Thoracic aorta (tissue), 2 donors: ENCODE measurements around the gene SLC39A11. TPM values are rescaled to one million over a fixed set of nuclear protein-coding genes. Genes with fewer than 3 reads are reported as not detected.

Source experiments
- ATAC-seq: fragments of 150-250 bp; one replicate; pipeline ENCODE4 v1.8.0; 2017; ENCODE audit warnings: low read depth; ENCODE audit not compliant: insufficient number of reproducible peaks, low FRiP score
- DNase-seq: peaks from one replicate; pipeline ENCODE4 v3.0.0-alpha.2; 2020; ENCODE audit warnings: low spot score
- H3K27ac ChIP-seq, 2 donors: fragments of 200-600 bp; sonication (generic); 1 replicate in 1 of 2; 2 replicates in 1 of 2; pipeline ENCODE4 v1.5.1; 2016; ENCODE audit warnings: mild to moderate bottlenecking in 2 of 2, moderate library complexity in 2 of 2
- H3K27me3 ChIP-seq: fragments of 200-600 bp; sonication (generic); replicated peaks from 2 replicates; pipeline ENCODE4 v1.6.0; 2016; ENCODE audit warnings: mild to moderate bottlenecking; ENCODE audit not compliant: insufficient read depth
- H3K36me3 ChIP-seq: fragments of 200-600 bp; sonication (generic); one replicate; pipeline ENCODE4 v1.5.1; 2016
- H3K4me1 ChIP-seq, 2 donors: fragments of 200-600 bp; sonication (generic); 1 replicate in 1 of 2; 2 replicates in 1 of 2; pipeline versions ENCODE4 v1.5.1 to v1.6.0; 2016; ENCODE audit warnings: low read depth in 2 of 2, mild to moderate bottlenecking in 1 of 2; ENCODE audit not compliant: control insufficient read depth in 1 of 2
- H3K4me3 ChIP-seq: fragments of 200-600 bp; sonication (generic); 2 replicates; pipeline ENCODE4 v1.5.1; 2016; ENCODE audit warnings: mild to moderate bottlenecking
- H3K9me3 ChIP-seq: fragments of 200-600 bp; sonication (generic); 2 replicates; pipeline ENCODE4 v1.5.1; 2016
- total RNA-seq, 2 donors: library from RNA; depleted of rRNA; stranded (reverse); fragments of >200 nt; gene quantifications; one replicate each; pipeline versions ENCODE4 v1.1.0 to v1.2.3, GENCODE V29; 2016
- TF ChIP-seq, protein P1 (sequence below): fragments of 200-600 bp; sonication (generic); IDR thresholded peaks from one replicate; pipeline ENCODE4 v1.5.1; 2019; ENCODE audit warnings: antibody characterized with exemption

Gene SLC39A11
- total RNA-seq, 2 donors from 2014 or later = 12.0 to 29.1 TPM

DNA sequence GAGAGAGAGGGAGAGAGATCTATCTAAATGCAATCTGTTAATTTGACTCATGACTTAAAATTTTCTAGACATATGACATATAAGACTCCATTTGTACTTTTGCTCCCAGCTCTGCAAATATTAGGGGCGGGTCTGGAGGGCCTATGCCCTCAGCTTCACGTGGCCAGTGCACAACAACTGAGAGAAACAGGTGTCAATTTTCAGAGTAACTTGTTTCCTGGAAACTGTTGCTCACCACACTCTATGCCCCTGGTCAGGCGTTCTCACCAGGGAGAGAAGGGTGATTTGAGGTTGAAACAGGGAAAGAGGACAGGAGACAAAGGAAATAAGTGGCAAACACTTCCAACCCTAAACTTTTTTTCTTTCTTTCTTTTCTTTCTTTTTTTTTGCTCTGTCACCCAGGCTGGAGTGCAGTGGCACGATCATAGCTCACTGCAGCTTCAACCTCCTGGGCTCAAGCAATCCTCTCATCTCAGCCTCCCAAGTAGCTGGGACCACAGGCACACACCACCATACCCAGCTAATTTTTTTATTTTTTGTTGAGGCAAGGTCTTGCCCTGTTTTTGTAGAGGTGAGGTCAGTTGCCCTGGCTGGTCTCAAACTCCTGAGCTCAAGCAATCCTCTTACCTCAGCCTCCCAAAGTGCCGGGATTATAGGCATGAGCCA, 270.0 kb downstream of the SLC39A11 start:
- H3K27me3 ChIP-seq = no peaks in the 10 kb centered on the region
- H3K36me3 ChIP-seq = peaks cover 19% of the 10 kb centered on the region
- TF ChIP-seq, protein P1, sequence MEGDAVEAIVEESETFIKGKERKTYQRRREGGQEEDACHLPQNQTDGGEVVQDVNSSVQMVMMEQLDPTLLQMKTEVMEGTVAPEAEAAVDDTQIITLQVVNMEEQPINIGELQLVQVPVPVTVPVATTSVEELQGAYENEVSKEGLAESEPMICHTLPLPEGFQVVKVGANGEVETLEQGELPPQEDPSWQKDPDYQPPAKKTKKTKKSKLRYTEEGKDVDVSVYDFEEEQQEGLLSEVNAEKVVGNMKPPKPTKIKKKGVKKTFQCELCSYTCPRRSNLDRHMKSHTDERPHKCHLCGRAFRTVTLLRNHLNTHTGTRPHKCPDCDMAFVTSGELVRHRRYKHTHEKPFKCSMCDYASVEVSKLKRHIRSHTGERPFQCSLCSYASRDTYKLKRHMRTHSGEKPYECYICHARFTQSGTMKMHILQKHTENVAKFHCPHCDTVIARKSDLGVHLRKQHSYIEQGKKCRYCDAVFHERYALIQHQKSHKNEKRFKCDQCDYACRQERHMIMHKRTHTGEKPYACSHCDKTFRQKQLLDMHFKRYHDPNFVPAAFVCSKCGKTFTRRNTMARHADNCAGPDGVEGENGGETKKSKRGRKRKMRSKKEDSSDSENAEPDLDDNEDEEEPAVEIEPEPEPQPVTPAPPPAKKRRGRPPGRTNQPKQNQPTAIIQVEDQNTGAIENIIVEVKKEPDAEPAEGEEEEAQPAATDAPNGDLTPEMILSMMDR = no peak
- peaks cover 7% of the 10 kb centered on the region for H3K9me3 ChIP-seq
- H3K4me3 ChIP-seq = no peak overlapping the region
- H3K4me1 ChIP-seq = no peaks in the 10 kb centered on the region
- no peak for ATAC-seq
- no peak overlapping the region for H3K27ac ChIP-seq
- no peak for DNase-seq

DNA sequence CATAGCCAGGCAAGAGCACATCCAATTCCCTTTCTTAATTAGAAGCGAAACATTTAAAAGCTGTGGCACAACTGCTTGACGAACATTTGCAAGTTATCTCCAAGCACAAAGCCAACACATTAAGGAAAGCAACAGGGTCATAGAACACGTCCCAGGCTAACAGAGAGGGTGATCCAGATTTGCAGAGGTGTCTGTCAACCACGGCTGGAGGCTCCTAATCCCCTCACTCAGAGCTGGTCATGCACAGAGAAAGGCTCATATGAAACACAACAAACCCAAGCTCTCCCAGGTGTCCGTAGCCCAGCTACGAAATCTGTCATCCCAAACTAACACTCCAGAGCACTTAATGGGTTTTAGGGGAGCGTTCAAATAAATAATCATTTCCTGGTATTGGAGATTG, 276.1 kb downstream of the SLC39A11 start:
- DNase-seq = no peak
- TF ChIP-seq, protein P1 = no peak
- ATAC-seq = no peak
- no peak overlapping the region for H3K27ac ChIP-seq
- H3K36me3 ChIP-seq = peaks cover 3% of the 10 kb centered on the region
- H3K4me3 ChIP-seq = no peak overlapping the region
- H3K4me1 ChIP-seq = no peaks in the 10 kb centered on the region
- no peaks in the 10 kb centered on the region for H3K27me3 ChIP-seq
- no peaks in the 10 kb centered on the region for H3K9me3 ChIP-seq

DNA sequence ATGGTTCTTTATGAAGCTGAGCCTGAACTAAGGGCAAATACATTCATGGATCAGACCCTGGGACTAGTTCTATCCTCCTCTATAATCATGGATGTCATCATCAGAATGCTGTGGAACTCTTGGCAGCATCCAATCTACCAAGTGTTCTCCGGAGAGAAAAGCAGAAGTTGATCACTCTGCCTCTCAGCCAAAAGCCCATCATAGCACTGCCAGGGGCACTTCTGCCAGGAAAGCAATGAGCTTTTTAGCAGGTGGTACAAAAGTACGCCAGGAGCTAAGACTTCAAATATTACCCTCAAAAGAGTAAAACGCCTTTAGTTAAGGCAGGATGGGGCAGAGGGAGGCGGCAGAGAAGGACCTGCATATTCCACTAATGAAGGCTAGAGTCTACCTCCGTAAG, 279.0 kb downstream of the SLC39A11 start:
- ATAC-seq = no peak
- TF ChIP-seq, protein P1 = no peak
- Histone ChIP-seq H3K27me3 (no peaks in the 10 kb centered on the region), H3K36me3 (peaks cover 3% of the 10 kb centered on the region), H3K27ac (no peak overlapping the region), H3K4me1 (no peaks in the 10 kb centered on the region), H3K4me3 (no peak overlapping the region), H3K9me3 (peaks cover 4% of the 10 kb centered on the region)
- DNase-seq = no peak

DNA sequence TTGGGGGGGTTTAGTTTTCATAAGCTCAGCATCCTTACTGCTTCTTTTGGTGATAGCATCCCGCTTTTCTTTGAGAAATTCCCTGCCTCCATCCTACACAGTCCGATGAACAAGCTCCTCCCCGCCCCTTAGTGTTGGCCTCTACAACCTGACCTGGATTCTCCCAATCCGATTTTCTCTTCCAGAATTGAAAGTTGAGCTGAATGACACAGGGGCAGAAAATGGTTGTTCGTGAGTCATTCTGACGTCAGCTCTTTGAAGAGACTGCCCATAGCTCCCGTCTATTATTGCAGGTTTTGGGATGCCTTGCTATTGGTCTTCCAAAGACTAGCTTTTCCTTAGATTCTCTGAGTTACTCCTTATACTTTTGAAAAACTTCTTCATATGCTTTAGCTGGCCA, 279.7 kb downstream of the SLC39A11 start:
- TF ChIP-seq, protein P1 = no peak

DNA sequence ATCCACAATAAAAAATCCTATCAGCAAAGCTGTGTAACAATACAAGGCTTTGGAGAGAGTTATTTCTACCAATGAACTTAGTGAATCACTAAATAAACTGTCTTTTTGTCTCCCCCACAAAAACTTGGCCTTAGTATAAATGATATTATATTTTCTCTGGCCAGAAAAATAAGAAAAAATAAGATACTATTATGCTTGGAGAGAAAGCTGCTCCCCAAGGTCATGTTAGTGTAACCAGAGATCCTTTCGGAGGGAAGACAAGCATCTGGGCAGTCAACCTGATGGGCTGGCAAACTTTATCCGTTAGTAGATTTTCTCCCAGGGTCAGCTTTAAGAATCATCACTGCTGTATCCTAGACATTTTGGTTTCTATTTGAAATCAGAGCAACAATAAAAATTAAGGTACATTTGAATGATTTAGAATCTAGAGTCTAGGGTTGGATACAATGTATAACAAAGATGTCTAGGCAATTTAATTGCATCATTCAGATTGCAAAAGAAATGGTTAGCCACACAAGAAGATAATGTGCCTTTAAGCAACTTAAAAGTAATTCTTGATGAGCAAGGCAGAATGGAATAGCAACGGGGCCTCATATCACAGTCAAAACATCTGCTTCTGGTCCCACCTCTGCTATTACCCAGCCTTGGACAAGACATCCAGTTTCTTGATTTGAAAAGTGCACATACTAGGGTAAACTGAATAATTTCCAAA, 280.4 kb downstream of the SLC39A11 start:
- DNase-seq (no peak), ATAC-seq (no peak)
- TF ChIP-seq, protein P1 = no peak
- Histone ChIP-seq H3K27ac (no peak overlapping the region), H3K9me3 (peaks cover 4% of the 10 kb centered on the region), H3K36me3 (no peaks in the 10 kb centered on the region), H3K27me3 (no peaks in the 10 kb centered on the region), H3K4me3 (no peak overlapping the region), H3K4me1 (no peaks in the 10 kb centered on the region)

More for the DNA sequence above, 279.7 kb downstream of the SLC39A11 start:
- H3K27me3 ChIP-seq = no peaks in the 10 kb centered on the region
- no peak overlapping the region for H3K27ac ChIP-seq
- no peaks in the 10 kb centered on the region for H3K36me3 ChIP-seq
- DNase-seq (no peak), ATAC-seq (no peak)
- H3K4me3 ChIP-seq = no peak overlapping the region
- H3K4me1 ChIP-seq = no peaks in the 10 kb centered on the region
- peaks cover 4% of the 10 kb centered on the region for H3K9me3 ChIP-seq
